SU-DHL-6 (cell line): ENCODE results near the gene PSPN.

Source experiments
- EZH2phosphoT487 ChIP-seq: fragments of 200-600 bp; sonication (generic), shearing (Covaris generic); conservative IDR thresholded peaks from 2 replicates; pipeline ENCODE4 v1.6.1; 2018; ENCODE audit warnings: mild to moderate bottlenecking, antibody characterized with exemption, low read length, moderate library complexity, mixed read lengths
- TF ChIP-seq, protein P1 (sequence below): fragments of 200-600 bp; sonication (generic); IDR thresholded peaks from one replicate; pipeline ENCODE4 v1.5.1; 2017; ENCODE audit warnings: antibody characterized with exemption, mild to moderate bottlenecking, low read length, moderate library complexity; ENCODE audit not compliant: insufficient read depth, poor library complexity, severe bottlenecking

DNA sequence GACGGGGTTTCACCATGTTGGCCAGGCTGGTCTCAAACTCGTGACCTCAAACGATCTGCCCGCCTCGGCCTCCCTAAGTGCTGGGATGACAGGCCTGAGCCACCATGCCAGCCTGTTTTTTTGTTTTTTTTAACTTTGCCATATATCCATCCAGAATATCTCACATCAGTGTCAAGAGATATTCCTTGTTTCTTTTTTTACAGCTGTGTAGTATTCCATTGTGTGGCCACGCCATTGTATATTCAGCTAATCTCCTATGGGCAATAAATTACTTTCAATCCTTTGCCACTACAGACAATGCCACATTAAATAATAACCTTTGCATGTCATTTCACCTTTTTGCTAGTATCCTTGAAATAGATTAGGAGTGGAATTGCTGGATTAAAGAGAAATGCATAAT lies 33.6 kb upstream of the PSPN start:
- TF ChIP-seq, protein P1, sequence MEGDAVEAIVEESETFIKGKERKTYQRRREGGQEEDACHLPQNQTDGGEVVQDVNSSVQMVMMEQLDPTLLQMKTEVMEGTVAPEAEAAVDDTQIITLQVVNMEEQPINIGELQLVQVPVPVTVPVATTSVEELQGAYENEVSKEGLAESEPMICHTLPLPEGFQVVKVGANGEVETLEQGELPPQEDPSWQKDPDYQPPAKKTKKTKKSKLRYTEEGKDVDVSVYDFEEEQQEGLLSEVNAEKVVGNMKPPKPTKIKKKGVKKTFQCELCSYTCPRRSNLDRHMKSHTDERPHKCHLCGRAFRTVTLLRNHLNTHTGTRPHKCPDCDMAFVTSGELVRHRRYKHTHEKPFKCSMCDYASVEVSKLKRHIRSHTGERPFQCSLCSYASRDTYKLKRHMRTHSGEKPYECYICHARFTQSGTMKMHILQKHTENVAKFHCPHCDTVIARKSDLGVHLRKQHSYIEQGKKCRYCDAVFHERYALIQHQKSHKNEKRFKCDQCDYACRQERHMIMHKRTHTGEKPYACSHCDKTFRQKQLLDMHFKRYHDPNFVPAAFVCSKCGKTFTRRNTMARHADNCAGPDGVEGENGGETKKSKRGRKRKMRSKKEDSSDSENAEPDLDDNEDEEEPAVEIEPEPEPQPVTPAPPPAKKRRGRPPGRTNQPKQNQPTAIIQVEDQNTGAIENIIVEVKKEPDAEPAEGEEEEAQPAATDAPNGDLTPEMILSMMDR: no peak
- no peak for TF ChIP-seq EZH2phosphoT487
